T-helper 22 cell (primary cell): ENCODE results near the gene PRR5.

Source experiments
- DNase-seq: peaks from one replicate; pipeline ENCODE4 v3.0.0-alpha.2; 2020; ENCODE audit warnings: low read depth

Gene PRR5

GRCh38 chr22:44718418-44718817 is 16.4 kb downstream of the PRR5 start:
- no peak for DNase-seq

- no peak for DNase-seq
These were observed 17.8 kb downstream of the PRR5 start for GRCh38 chr22:44719586-44720368.

- DNase-seq = no peak
These were observed 19.2 kb downstream of the PRR5 start for GRCh38 chr22:44721213-44721612.

GRCh38 chr22:44722611-44723010 is 20.6 kb downstream of the PRR5 start:
- DNase-seq = no peak

- no peak for DNase-seq
These were observed 21.8 kb downstream of the PRR5 start for GRCh38 chr22:44723801-44724200.

- DNase-seq = no peak
These were observed 22.4 kb downstream of the PRR5 start for GRCh38 chr22:44724416-44724815.

GRCh38 chr22:44724859-44725258 is 22.9 kb downstream of the PRR5 start:
- no peak for DNase-seq

- no peak for DNase-seq
These were observed 24.4 kb downstream of the PRR5 start for GRCh38 chr22:44726439-44726838.

- no peak for DNase-seq
These were observed 25.1 kb downstream of the PRR5 start for GRCh38 chr22:44727148-44727547.

GRCh38 chr22:44727709-44728108 is 25.7 kb downstream of the PRR5 start:
- no peak for DNase-seq

- DNase-seq = no peak
These were observed 26.8 kb downstream of the PRR5 start for GRCh38 chr22:44728761-44729324.

- no peak for DNase-seq
These were observed 27.5 kb downstream of the PRR5 start for GRCh38 chr22:44729391-44730021.

GRCh38 chr22:44730022-44730393 is 28.0 kb downstream of the PRR5 start:
- DNase-seq = no peak

- DNase-seq = no peak
These were observed 28.7 kb downstream of the PRR5 start for GRCh38 chr22:44730490-44731356.

- DNase-seq = no peak
These were observed 29.5 kb downstream of the PRR5 start for GRCh38 chr22:44731357-44731970.

GRCh38 chr22:44732017-44732561 is 30.1 kb downstream of the PRR5 start:
- DNase-seq = no peak

- no peak for DNase-seq
These were observed 30.7 kb downstream of the PRR5 start for GRCh38 chr22:44732661-44733060.

- DNase-seq = no peak
These were observed 31.6 kb downstream of the PRR5 start for GRCh38 chr22:44733426-44734106.

- DNase-seq = no peak
These were observed 32.3 kb downstream of the PRR5 start for GRCh38 chr22:44734278-44734677.

GRCh38 chr22:44734801-44735517 is 33.0 kb downstream of the PRR5 start:
- DNase-seq = no peak
